Pulmonary artery endothelial cell (primary cell): ENCODE data around the gene PIEZO2. TPM values are rescaled to one million over a fixed set of nuclear protein-coding genes. Genes with fewer than 3 reads are reported as not detected.
"Not testable (repeated sequence)": the region's sequence is repeated elsewhere in the genome, so short reads cannot be mapped to it uniquely, and the experiment has no call there.

Experiments
- DNase-seq: peaks from one replicate; pipeline ENCODE4 v3.0.0-alpha.2; 2011; ENCODE audit warnings: low read depth, low spot score
- total RNA-seq: library from RNA; depleted of rRNA; stranded (reverse); fragments of >200 nt; gene quantifications from 2 replicates; pipeline ENCODE4 v1.2.3, GENCODE V29; 2014

Gene PIEZO2
- total RNA-seq, 1 donor from 2014 or later, result 15.2 TPM

GRCh38 chr18:10977042-10977441 lies 172.3 kb downstream of the PIEZO2 start:
- no peak for DNase-seq

- peak; percentile 20 for DNase-seq
Measured at GRCh38 chr18:10973567-10974203, 175.7 kb downstream of the PIEZO2 start.

- DNase-seq, result no peak
Measured at GRCh38 chr18:10971717-10972116, 177.7 kb downstream of the PIEZO2 start.

- DNase-seq, result no peak
Measured at GRCh38 chr18:10965119-10965518, 184.2 kb downstream of the PIEZO2 start.

- no peak for DNase-seq
Measured at GRCh38 chr18:10953672-10954071, 195.7 kb downstream of the PIEZO2 start.

- no peak for DNase-seq
Measured at GRCh38 chr18:10951631-10952544, 197.5 kb downstream of the PIEZO2 start.

- DNase-seq, result no peak
Measured at GRCh38 chr18:10950876-10951630, 198.3 kb downstream of the PIEZO2 start.

- no peak for DNase-seq
Measured at GRCh38 chr18:10950080-10950875, 199.1 kb downstream of the PIEZO2 start.

GRCh38 chr18:10949655-10950054 lies 199.7 kb downstream of the PIEZO2 start:
- no peak for DNase-seq

- DNase-seq, result no peak
Measured at GRCh38 chr18:10948421-10948820, 200.9 kb downstream of the PIEZO2 start.

- no peak for DNase-seq
Measured at GRCh38 chr18:10946058-10946457, 203.3 kb downstream of the PIEZO2 start.

GRCh38 chr18:10942998-10943397 lies 206.4 kb downstream of the PIEZO2 start:
- no peak for DNase-seq

GRCh38 chr18:10939822-10940221 lies 209.5 kb downstream of the PIEZO2 start:
- DNase-seq, result no peak

- no peak for DNase-seq
Measured at GRCh38 chr18:10937743-10938640, 211.4 kb downstream of the PIEZO2 start.

GRCh38 chr18:10936176-10937053 lies 213.0 kb downstream of the PIEZO2 start:
- DNase-seq, result peak; percentile 73

- DNase-seq, result no peak
Measured at GRCh38 chr18:10935588-10935987, 213.8 kb downstream of the PIEZO2 start.

- DNase-seq, result not testable (repeated sequence)
Measured at GRCh38 chr18:10933648-10934047, 215.7 kb downstream of the PIEZO2 start.

- no peak for DNase-seq
Measured at GRCh38 chr18:10930076-10930475, 219.3 kb downstream of the PIEZO2 start.

GRCh38 chr18:10928772-10929373 lies 220.5 kb downstream of the PIEZO2 start:
- no peak for DNase-seq
